HG02885 (cell line): Measurements from ENCODE around the gene TMEM163.
"Not testable (repeated sequence)": the region's sequence is repeated elsewhere in the genome, so short reads cannot be mapped to it uniquely, and the experiment has no call there.

Experiments used
- ATAC-seq: cut with Tn5 transposase; IDR thresholded peaks from one replicate; pipeline ENCODE4 v1.9.1; 2021; ENCODE audit warnings: mild to moderate bottlenecking; ENCODE audit not compliant: unreplicated experiment, poor library complexity

Gene TMEM163

DNA sequence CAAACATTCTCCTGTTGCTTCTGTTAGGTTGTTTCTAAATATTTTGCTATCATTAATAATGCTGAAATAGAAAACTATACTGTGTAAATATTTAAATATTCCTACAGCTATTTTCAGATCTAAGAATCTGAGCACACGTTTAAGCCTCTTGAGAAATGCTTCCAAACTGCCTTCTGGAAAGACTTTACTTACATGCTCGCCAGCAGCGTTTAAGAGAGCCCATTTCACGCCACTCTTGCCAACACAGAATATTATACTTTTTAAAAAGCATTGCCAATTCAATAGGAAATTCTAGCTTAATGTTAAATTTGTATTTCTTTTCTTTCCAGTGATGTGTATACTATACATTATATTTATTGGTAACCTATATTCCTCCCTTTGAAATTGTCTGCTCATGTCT is 92.0 kb downstream of the TMEM163 start:
- ATAC-seq: no peak

DNA sequence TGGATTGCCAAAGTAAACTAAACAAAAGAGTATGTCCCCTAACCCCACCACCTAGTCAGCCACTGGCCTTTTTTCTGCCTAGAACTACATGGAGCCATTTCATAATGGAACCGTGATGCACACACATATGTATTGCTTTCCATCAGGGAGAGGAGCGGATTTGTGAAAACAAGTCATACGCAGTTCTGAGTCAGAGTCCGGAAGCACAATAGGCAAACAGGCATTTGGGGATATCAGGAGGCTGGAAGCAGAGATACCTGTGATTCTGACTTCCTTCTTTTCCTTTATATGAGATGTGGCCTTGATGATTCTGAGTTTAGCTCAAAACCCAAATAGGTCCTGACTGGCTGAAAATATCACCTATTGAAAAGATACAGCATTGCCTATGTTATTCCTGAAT is 93.5 kb downstream of the TMEM163 start:
- no peak for ATAC-seq

DNA sequence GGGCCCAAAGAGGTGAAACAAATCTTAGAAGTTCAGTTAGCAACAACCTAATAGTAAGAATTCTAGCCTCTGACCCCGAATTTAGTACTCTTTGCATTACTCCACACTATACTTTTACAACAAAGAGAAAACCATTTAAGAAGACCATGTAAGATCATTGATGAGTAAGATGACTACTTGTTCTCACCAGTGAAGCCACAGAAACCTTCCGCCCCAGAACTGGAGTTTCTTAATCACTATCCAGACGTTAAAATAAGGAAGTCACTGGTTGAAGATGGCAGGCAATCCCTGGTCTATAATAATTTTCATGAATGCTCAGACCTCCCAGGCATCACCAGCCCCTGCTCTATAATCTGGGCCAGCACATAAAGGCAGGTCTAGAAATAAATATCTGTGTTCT is 95.0 kb downstream of the TMEM163 start:
- ATAC-seq: peak; percentile 93

DNA sequence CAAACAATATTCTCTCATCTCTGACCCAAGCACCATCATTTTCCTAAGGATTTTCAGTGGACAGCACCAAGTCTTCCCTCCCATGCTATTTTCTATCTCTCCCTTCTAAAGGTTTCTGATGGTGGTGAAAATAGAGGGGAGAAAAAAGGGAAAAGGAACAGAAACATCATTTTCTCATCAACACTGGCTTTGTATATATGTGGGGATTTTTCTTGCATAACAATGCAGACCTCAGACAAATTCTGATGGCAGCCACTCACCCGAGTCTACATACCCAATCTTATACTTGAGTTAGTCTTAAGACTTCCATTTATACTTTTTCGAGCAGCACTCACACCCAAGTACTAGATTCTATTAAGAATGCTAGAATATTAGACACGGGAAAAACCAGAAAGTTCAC is 95.8 kb downstream of the TMEM163 start:
- ATAC-seq: peak; percentile 32

DNA sequence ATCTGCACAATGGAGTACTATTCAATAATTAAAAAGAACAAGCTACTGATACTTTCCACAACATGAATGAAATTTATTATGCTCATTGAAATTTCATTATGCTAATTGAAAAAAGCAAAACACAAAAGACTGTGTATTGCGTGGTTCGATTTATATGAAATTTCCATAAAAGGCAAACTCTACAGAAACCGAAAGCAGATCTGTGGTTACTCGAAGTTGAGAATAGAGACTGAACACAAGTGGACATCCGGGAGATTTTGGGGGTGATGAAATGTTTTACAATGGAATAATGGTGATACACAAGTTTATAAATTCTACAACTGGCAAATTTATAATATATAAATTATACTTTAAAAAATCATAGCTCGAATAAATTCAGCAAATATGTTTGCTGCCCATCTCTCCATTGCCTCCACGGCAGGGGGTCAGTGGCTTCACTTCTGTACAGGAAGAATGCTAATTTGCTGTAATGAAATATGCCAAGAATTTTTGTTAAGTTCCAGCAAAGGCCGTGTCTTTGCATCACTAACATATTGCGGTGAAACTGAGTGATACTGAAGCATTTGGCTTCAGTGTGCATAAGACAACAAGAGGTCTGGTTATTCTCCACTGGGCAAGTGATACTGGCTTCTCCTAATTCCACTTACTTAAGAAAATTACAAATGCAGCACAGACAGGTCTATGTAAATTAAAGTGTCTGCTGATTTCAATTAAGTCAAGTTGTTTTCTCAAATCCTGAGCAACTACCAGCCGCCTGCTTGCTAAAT is 96.7 kb downstream of the TMEM163 start:
- no peak for ATAC-seq

DNA sequence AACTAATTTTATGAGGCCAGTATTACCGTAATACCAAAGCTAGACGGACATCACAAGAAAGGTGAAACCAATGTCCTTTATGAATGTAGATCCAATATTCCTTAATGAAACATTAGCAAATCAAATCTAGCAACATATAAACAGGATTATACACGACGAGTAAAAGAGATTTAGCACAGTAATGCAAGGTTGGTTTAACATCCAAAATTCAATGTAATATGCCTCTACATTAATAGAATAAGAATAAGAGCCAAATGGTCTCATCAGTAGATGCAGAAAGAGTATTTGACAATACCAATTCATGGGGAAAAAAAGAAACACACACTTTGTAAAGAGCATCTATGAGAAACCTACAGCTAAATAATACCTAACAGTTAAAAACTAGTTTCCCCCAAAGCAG is 99.5 kb downstream of the TMEM163 start:
- no peak for ATAC-seq

DNA sequence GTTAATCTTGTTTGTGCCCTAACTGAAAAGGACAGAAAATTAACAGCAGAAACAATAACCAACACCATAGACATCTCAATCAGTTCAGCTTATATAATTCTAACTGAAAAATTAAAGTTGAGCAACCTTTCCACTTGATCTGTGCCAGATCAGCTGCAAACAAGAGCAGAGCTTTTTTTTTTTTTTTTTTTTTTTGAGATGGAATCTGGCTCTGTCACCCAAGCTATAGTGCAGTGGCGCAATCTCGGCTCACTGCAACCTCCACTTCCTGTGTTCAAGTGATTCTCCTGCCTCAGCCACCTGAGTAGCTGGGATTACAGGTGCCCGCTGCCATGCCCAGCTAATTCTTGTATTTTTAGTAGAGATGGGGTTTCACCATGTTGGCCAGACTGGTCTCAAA is 103.3 kb downstream of the TMEM163 start:
- ATAC-seq: not testable (repeated sequence)

DNA sequence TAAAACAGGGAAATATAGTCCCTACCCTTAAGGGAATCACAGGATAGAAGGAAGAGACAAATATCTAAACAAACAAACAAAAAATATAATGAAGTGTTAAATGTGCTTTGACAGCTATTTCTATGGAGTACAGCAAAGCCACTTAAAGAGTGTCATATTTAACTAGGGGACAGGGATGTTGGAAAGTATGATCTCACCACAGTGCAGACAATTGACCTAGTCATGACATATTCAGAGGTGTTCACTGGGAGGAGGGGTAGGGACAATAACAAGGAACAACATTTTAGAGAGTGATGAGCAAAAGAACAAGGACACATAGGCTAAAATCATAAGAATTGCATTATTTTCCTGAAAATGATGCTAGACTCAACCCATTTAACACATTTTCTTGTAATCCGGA is 107.5 kb downstream of the TMEM163 start:
- no peak for ATAC-seq

DNA sequence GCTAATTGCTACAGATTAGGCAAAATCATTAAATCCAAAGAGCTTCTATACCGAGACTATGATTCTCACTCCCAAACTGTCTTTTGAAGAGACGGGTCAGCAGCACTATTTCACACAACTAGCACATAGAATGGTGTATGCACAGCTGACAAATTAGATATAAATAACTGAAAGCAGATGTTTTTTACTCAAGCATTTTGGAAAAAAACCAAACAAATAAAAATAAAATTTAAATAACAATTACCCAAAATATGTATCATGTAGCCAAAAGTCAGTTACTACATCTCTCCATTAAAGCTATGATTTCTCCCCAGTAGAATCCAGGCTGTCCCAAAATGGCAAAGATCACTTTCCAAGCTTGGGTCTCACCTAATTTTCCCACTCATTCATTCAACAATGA is 107.9 kb downstream of the TMEM163 start:
- no peak for ATAC-seq

DNA sequence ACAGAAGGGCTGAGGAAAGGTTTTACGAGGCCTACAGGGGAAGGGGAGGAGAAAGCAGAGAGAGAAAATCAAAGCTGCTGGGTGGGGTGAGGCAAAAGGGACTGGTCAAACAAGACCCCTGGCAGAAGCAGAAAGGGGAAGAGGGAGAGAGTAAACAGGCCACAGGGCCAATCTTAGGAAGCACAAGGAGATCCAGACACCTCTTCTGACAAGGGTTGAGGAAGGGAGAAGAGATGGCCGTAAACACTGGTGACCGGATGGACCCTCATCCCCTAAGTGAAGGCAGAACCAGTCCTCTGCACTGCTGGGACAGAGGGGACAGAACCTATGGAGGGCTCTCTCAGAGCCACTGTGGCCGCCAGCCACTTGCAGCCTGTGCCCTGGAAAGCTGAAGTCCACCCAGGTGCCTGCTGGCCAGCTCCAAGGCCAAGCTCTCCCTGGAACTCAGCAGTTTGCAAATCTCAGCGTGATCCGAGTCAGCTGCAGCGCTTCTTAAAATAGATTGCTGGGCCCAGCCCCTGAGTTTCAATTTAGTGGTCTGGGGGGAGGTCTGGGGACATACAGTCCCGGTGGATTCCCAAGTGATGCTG is 108.8 kb downstream of the TMEM163 start:
- no peak for ATAC-seq

DNA sequence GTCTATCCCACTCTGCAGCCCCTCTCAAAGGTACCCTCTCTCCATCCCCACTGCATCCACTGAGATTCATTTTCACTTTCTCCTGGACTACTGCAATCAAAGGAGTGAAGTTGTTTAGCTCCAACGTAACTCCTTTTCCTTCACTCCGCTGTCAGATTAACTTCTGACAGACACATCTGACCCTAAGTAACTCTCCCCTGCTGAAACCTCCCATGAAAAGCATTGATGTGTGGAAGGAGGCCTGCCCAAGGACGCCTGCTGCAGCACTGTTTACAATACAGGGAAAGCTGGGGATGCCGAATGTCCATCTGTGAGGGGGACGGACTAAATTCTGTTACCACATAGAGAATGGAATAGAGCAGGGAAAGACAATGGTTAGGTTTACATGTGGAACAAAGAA is 114.8 kb downstream of the TMEM163 start:
- no peak for ATAC-seq

DNA sequence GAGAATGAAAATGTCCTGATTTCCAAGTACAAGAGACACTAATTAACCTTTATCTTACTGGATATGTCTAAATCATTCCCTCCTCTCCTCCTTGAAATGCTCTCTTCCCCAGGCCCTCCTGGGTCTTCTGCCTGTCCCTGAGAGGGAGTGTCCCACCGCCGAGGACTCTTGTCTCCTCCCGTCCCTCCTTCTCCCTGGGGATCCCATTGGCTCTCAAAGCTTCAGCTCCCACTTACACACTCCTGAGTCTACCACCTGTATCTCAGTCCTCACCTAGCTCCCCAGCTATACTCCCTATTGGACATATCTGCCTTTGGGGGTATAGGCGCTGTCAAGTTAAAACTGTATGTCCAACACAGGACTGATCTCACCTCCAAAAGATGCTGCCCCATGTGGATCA is 116.1 kb downstream of the TMEM163 start:
- no peak for ATAC-seq

DNA sequence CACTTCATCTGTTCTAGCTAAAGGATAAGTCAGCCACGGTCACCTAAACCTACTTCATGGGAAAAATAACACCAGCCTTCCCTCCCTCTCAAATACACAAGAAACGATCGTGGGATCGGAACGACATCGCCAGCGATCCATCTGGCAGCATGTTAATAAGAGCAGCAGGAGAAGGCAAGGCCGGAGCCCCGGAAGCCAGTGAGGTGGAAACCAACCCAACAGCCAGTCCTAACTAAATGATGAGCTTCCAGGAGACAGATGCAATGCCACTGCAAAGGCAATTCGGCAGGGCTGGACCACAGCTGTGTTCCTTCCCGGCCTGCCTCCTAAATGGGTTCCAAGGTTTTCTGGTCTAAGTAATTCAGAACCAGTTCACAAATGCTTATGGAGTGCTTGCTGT is 117.5 kb downstream of the TMEM163 start:
- no peak for ATAC-seq

DNA sequence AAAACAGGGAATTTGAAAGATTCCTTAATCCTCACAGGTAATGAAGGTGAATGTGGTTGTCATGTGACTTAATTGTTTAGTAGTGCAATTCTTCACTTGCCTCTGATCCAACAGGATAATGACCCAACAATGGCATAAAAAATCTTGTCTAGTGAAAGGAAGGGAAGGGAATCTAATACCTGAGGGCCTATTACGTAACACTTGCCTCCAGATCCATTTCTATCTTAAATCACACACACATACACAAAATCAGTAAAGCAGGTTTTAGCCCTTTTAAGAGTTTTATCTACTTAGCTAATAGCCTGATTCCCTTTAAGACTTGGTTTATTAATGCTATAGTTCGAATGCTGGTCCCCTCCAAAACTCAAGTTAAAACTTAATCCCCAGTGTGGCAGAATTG is 118.6 kb downstream of the TMEM163 start:
- no peak for ATAC-seq

DNA sequence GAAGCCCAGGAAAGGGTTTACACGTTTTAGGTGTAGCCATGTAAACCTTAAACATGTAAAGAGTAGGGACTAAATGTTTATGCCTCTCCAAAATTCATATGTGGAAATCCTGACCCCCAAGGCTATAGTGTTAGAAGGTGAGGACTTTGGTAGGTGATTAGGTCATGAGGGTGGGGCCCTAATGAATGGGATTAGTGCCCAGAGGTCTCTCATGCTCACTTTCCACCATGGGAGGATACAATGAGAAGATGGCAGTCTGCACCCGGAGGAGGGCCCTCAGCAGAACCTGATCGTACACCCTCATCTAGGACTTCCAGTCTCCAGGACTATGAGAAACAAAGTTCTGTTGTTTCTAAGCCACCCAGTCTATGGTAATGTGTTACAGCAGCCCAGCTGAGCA is 119.6 kb downstream of the TMEM163 start:
- no peak for ATAC-seq

DNA sequence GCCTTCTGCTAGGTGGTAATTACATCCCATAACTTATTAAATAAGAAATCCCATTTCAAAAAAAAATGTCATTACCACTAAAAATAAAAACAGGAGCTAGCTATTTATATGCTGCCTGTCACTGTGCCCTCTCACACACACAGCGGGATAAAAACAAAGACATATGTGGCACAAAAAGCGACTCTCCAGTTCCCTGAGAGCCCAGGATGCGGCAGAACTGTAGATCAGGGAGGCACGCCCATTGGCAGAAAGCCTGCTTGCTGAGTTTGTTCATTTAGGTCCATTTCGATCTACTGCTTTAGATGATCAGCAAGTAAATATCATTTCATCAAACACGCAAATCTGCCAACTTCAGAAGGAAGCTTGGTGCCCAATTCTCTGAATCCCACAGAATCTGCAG is 124.4 kb downstream of the TMEM163 start:
- no peak for ATAC-seq

DNA sequence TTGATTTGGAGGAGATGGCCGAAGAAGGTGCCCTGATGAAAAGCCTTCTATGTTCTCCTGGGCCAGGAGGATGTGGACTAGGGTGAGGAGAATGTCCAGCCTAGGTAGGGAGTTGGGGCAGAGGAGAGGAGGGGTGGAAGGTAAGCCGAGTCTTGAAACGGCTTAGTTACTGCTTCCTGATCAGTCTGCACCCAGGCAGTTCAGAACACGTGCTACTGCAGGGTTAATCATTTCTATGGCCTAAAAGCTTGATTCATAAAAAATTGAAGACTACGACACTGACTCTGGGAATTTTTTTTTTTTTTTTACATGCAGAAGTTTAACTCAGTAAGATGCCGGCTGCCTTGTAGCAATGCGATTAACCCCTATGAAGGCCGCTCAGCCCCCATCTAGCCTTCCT is 125.3 kb downstream of the TMEM163 start:
- no peak for ATAC-seq

DNA sequence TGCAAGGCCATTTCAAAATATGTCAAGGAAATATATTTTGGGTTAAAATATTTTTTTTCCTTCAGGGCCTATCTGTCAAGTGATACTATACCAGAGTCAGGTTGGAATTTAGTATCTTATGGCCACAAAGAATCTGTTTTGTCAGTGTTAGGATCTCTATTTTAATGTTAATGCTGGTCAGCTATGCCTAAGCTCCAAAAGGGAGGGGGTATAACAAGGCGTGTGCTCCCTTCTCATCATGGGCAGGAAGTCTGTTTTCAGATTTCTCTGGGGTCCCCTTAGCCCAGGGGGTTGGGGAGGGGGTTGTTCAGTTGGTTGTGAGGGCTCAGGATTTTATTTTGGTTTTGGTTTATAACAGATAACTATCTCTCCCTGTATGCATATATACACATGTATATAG is 126.4 kb downstream of the TMEM163 start:
- no peak for ATAC-seq

DNA sequence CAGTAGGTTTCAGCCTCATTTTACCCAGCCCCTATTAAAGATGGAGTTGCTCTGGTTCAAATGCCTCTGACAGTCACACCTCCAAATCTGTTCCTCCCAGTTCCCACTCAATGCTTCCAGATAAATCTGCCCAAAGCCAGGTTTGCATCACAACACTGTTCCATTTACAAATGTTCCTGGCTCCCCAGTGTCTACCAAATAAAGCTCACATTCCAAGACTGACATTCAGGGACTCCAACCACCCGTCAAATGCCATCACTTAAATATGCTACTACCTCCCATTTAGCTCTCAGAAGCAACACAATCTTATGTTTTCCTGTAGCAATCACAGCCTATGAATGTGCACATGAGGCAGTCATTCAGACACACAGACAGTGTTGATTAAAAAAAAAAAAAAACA is 127.3 kb downstream of the TMEM163 start:
- ATAC-seq: no peak

DNA sequence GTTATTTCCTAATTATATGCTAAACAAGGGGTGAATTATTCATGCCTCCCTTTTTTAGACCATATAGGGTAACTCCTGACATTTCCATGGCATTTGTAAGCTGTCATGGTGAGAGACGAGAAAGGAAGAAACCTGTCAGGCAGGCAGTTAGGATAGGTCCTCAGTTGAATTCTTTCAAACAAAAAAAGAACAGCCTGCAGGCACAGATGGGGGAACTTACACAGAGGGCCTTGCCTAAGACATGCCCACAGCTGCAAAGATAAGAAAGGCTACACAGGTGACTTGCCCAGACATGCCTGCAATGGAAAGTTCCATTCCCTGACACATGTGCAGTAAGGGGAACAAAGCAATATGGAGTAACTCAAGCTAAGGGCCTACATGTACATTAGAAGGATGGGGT is 128.1 kb downstream of the TMEM163 start:
- ATAC-seq: no peak

DNA sequence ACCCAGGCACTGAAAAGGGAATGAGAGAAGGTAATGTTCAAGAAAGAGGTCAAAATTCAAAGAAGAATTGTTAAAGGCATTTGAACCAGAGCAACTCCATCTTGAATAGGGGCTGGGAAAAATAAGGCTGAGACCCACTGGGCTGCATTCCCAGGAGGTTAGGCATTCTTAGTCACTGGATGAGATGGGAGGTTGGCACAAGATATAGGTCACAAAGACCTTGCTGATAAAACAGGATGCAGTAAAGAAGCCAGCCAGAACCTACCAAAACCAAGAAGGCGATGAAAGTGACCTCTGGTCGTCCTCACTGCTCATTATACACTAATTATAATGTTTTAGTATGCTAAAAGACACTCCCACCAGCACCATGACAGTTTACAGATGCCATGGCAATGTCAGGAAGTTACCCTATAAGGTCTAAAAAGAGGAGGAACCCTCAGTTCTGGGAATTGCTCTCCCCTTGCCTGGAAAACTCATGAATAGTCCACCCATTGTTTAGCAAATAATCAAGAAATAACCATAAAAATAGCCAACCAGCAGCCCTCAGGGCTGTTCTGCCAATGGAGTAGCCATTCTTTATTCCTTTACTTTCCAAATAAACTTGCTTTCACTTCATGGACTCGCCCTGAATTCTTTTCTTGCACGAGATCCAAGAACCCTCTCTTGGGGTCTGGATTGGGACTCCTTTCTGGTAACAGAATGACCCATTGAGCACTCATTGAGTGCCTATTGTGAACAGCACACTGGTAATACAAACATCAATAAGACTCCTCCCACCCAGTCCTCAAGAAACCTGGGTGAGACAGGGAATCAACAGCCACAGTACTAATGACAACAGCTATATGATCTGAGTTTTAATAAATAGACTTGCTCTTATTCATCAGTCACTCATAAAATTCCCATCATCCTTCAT is 129.4 kb downstream of the TMEM163 start:
- not testable (repeated sequence) for ATAC-seq
